PC-9 (cell line): ENCODE data around the gene AOPEP. TPM values are rescaled to one million over a fixed set of nuclear protein-coding genes. Genes with fewer than 3 reads are reported as not detected.

Source experiments
- BruUV-seq: library from RNA; stranded (reverse); fragments of 400-500 nt; replicated peaks from 2 replicates; lab custom pipeline; 2021; lab: Mats Ljungman, UMichigan
- CTCF ChIA-PET: fragments of 300-600 bp; sonication (Branson Sonifier 250); formaldehyde crosslinking; loops from one replicate; lab custom pipeline; 2022; ENCODE audit warnings: antibody characterized with exemption; lab: Charles Lee
- POLR2A ChIA-PET: fragments of 300-600 bp; sonication (Branson Sonifier 250); formaldehyde crosslinking; loops from one replicate; lab custom pipeline; 2022; ENCODE audit warnings: antibody characterized with exemption; ENCODE audit not compliant: unreplicated experiment; lab: Charles Lee
- DNase-seq, 2 experiments: peaks; one replicate each; pipeline versions ENCODE4 v3.0.0 to v3.0.0-alpha.2; 2015 to 2022; ENCODE audit warnings: mixed read lengths in 1 of 2
- H2AFZ ChIP-seq: fragments of 200-600 bp; sonication (generic); 2 replicates; pipeline ENCODE4 v1.8.1; 2017; ENCODE audit warnings: antibody characterized with exemption
- H3F3A ChIP-seq: fragments of 200-600 bp; sonication (generic); 2 replicates; pipeline ENCODE4 v1.8.1; 2017; ENCODE audit warnings: antibody characterized with exemption, mild to moderate bottlenecking, low read depth; ENCODE audit not compliant: insufficient read depth
- H3K27ac ChIP-seq: fragments of 200-600 bp; sonication (generic); 2 replicates; pipeline ENCODE4 v1.6.1; 2016; ENCODE audit warnings: mixed run types
- H3K27me3 ChIP-seq: fragments of 200-600 bp; sonication (generic); 2 replicates; pipeline ENCODE4 v1.6.1; 2016; ENCODE audit warnings: low read depth, mixed run types; ENCODE audit not compliant: insufficient read depth
- H3K36me3 ChIP-seq: fragments of 200-600 bp; sonication (generic); 2 replicates; pipeline ENCODE4 v1.6.1; 2016; ENCODE audit warnings: low read depth, mixed run types
- H3K4me1 ChIP-seq: fragments of 200-600 bp; sonication (generic); replicated peaks from 2 replicates; pipeline ENCODE4 v1.6.1; 2016; ENCODE audit warnings: mixed run types; ENCODE audit not compliant: insufficient read depth
- H3K4me2 ChIP-seq: fragments of 200-600 bp; sonication (generic); 2 replicates; pipeline ENCODE4 v1.6.1; 2017; ENCODE audit warnings: mixed run types
- H3K4me3 ChIP-seq: fragments of 200-600 bp; sonication (generic); 2 replicates; pipeline ENCODE4 v1.6.1; 2016; ENCODE audit warnings: mixed run types
- H3K79me2 ChIP-seq: fragments of 200-600 bp; sonication (generic); 2 replicates; pipeline ENCODE4 v1.6.1; 2017; ENCODE audit warnings: low read depth, mixed run types
- H3K9me2 ChIP-seq: fragments of 200-600 bp; sonication (generic); 2 replicates; pipeline ENCODE4 v1.8.1; 2017; ENCODE audit warnings: mild to moderate bottlenecking; ENCODE audit not compliant: insufficient read depth
- H3K9me3 ChIP-seq: fragments of 200-600 bp; sonication (generic); 2 replicates; pipeline ENCODE4 v1.8.1; 2016; ENCODE audit warnings: low read depth; ENCODE audit not compliant: insufficient read depth
- H4K20me1 ChIP-seq: fragments of 200-600 bp; sonication (generic); 2 replicates; pipeline ENCODE4 v1.8.1; 2017; ENCODE audit not compliant: insufficient read depth
- EZH2 ChIP-seq: fragments of 200-600 bp; sonication (generic); IDR thresholded peaks from 2 replicates; pipeline ENCODE4 v1.8.0; 2017; ENCODE audit warnings: antibody characterized with exemption, low read depth
- intact Hi-C: fragments of 100-400 bp; cut with micrococcal nuclease; formaldehyde crosslinking; loops from one replicate; pipeline ENCODE4 v1.10.0; 2022; ENCODE audit not compliant: unreplicated experiment
- total RNA-seq: library from RNA; stranded (reverse); gene quantifications from 2 replicates; pipeline ENCODE4 v1.2.3, GENCODE V29; 2021
- TF ChIP-seq, protein P1 (sequence below): fragments of 200-600 bp; sonication (generic); conservative IDR thresholded peaks from 2 replicates; pipeline ENCODE4 v1.6.1; 2017; ENCODE audit warnings: mixed run types, antibody characterized with exemption, mild to moderate bottlenecking, moderate library complexity

AOPEP gene
- total RNA-seq, 1 experiment from 2014 or later = 90.0 TPM

DNA sequence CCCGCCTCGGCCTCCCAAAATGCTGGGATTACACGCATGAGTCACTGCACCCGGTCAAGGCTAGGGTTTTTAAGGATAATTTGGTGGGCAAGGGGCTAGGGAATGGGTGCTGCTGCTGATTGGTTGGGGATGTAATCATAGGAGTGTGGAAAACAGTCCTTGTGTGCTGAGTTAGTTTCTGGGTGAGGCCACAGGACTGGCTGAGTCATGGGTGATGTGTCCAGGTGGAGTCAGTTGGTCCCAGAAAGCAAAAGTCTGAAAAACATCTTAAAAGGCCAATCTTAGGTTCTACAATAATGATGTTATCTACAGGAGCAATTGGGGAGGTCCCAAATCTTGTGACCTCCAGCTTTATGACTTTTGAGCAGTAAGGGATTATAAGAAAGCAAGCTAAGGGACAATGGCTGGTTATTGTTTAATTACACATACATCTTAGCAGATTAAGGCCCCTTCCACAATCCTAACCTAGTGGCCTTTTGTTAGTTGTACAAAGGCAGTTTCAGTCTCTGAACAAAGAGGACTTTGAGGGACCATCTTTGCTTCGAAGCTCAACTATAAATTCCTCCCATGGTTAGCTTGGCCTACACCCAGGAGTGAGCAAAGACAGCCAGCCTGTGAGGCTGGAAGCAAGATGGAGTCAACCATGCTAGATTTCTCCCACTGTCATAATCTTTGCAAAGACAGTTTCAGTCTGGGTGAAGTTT is 5.5 kb upstream of the AOPEP start:
- H3K9me2 ChIP-seq = no peaks in the 10 kb centered on the region
- CTCF ChIA-PET = no interaction called here
- H3F3A ChIP-seq = peaks cover 34% of the 10 kb centered on the region
- H3K27me3 ChIP-seq = no peaks in the 10 kb centered on the region
- H3K36me3 ChIP-seq = no peaks in the 10 kb centered on the region
- H3K4me3 ChIP-seq = no peak overlapping the region
- H2AFZ ChIP-seq = peak overlapping the region; percentile 50; the same call in 1 of the 2 replicates
- H3K79me2 ChIP-seq = no peaks in the 10 kb centered on the region
- no peak overlapping the region for H3K4me2 ChIP-seq
- POLR2A ChIA-PET = interaction anchor here (0.7 kb wide), 1 partner anchor 23 kb away, joined by 3 read pairs; no protein-coding TSS in a partner anchor
- peak overlapping the region; percentile 68 for H3K27ac ChIP-seq
- no peak for TF ChIP-seq EZH2
- TF ChIP-seq, protein P1, sequence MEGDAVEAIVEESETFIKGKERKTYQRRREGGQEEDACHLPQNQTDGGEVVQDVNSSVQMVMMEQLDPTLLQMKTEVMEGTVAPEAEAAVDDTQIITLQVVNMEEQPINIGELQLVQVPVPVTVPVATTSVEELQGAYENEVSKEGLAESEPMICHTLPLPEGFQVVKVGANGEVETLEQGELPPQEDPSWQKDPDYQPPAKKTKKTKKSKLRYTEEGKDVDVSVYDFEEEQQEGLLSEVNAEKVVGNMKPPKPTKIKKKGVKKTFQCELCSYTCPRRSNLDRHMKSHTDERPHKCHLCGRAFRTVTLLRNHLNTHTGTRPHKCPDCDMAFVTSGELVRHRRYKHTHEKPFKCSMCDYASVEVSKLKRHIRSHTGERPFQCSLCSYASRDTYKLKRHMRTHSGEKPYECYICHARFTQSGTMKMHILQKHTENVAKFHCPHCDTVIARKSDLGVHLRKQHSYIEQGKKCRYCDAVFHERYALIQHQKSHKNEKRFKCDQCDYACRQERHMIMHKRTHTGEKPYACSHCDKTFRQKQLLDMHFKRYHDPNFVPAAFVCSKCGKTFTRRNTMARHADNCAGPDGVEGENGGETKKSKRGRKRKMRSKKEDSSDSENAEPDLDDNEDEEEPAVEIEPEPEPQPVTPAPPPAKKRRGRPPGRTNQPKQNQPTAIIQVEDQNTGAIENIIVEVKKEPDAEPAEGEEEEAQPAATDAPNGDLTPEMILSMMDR = no peak
- peak; percentile 18 to 42 for DNase-seq
- no peaks in the 10 kb centered on the region for H4K20me1 ChIP-seq
- intact Hi-C loops = loop anchor here (2.0 to 10.0 kb wide), 2 partner anchors 76 to 166 kb away; partner anchors contain the start of gene PCAT7
- H3K9me3 ChIP-seq = peaks cover 6% of the 10 kb centered on the region; the same call in 1 of the 2 replicates
- no TSS peak for BruUV-seq
- peaks cover 43% of the 10 kb centered on the region for H3K4me1 ChIP-seq

DNA sequence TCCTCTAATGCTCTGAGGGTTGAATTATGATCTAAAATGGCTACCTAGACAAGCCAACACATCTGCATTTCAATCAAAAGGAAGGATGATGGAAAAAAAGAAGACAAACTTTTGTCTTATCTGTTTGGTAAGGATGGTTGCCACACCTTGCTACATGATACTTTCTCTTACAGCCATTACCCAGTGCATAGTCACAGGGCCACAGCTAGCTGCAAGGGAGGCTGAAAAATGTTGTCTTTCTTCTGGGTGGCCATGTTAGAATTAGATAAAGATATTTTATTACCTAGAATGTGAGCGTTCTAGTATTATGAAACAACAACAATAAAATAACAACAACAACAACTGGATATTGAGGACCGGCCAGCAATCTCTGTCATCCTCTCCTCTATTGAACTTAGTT is 4.7 kb upstream of the AOPEP start:
- intact Hi-C loops = loop anchor here (2.0 to 10.0 kb wide), 2 partner anchors 77 to 167 kb away; partner anchors contain the start of gene PCAT7
- 0 out of 2 replicates have a peak overlapping the region, but pooled peaks have one; percentile 68 for H3K27ac ChIP-seq

DNA sequence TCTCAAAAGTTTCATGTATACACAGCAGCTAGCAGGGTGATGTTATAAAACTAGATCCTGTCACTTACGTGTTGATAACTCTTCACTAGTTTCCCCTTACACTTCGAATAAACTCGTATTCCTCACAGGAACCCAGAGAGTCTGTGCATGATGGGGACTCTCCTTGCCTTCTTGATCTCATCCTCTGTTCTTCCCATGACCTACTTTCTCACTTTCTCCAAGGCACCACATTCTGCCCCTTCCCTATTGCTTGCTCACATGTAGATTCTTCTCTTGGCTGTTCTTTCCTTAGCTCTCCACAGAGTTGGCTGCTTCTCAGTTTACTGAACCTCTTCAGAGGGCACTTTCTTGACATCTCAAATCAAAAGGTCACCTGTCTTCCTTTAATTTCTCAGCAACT is 1.2 kb upstream of the AOPEP start:
- peaks cover 28% of the 10 kb centered on the region for H3K4me1 ChIP-seq
- ChIA-PET POLR2A (no interaction called here), CTCF (no interaction called here)
- no peaks in the 10 kb centered on the region; the same call in 1 of the 2 replicates for H3K9me3 ChIP-seq
- 0 out of 2 replicates have a peak overlapping the region, but pooled peaks have one; percentile 20 for H3K27ac ChIP-seq
- TF ChIP-seq, protein P1 = no peak
- TF ChIP-seq EZH2 = no peak
- H3K4me3 ChIP-seq = no peak overlapping the region
- intact Hi-C loops = loop anchor here (2.0 to 10.0 kb wide), 3 partner anchors 80 to 194 kb away; no protein-coding TSS in a partner anchor
- no peaks in the 10 kb centered on the region for H4K20me1 ChIP-seq
- H3F3A ChIP-seq = peaks cover 12% of the 10 kb centered on the region
- H2AFZ ChIP-seq = no peak overlapping the region
- H3K79me2 ChIP-seq = peaks cover 33% of the 10 kb centered on the region
- no peaks in the 10 kb centered on the region for H3K27me3 ChIP-seq
- H3K36me3 ChIP-seq = no peaks in the 10 kb centered on the region
- no TSS peak for BruUV-seq
- no peaks in the 10 kb centered on the region for H3K9me2 ChIP-seq
- DNase-seq = no peak
- no peak overlapping the region for H3K4me2 ChIP-seq

More for the DNA sequence above, 4.7 kb upstream of the AOPEP start:
- POLR2A ChIA-PET = no interaction called here
- Histone ChIP-seq H3K4me2 (no peak overlapping the region), H2AFZ (no peak overlapping the region), H3F3A (peaks cover 34% of the 10 kb centered on the region), H3K4me1 (peaks cover 46% of the 10 kb centered on the region), H3K9me3 (peaks cover 4% of the 10 kb centered on the region; the same call in 1 of the 2 replicates), H3K9me2 (no peaks in the 10 kb centered on the region), H3K4me3 (no peak overlapping the region), H3K27me3 (no peaks in the 10 kb centered on the region), H3K36me3 (no peaks in the 10 kb centered on the region), H4K20me1 (no peaks in the 10 kb centered on the region), H3K79me2 (peaks cover 2% of the 10 kb centered on the region; the same call in 1 of the 2 replicates)
- TF ChIP-seq, protein P1 = no peak
- TF ChIP-seq EZH2 = no peak
- CTCF ChIA-PET = no interaction called here
- BruUV-seq = no TSS peak
- no peak for DNase-seq
